Thyroid gland (tissue), 4 donors: ENCODE results near the gene KDELR1. TPM values are rescaled to one million over a fixed set of nuclear protein-coding genes. Genes with fewer than 3 reads are reported as not detected.

Experiments used
- DNase-seq, 2 donors: peaks; one replicate each; pipeline ENCODE4 v3.0.0-alpha.2; 2019
- H3K27ac ChIP-seq, 3 donors: fragments of 200-600 bp; sonication (generic); 1 replicate in 2 of 3; 2 replicates in 1 of 3; pipeline ENCODE4 v1.5.1; 2016 to 2019; ENCODE audit warnings: mild to moderate bottlenecking in 1 of 3, moderate library complexity in 1 of 3
- H3K27me3 ChIP-seq: fragments of 200-600 bp; sonication (generic); one replicate; pipeline ENCODE4 v1.5.1; 2019
- H3K36me3 ChIP-seq, 2 donors: fragments of 200-600 bp; sonication (generic); one replicate each; pipeline ENCODE4 v1.5.1; 2016 to 2019
- H3K4me1 ChIP-seq, 2 donors: fragments of 200-600 bp; sonication (generic); one replicate each; pipeline ENCODE4 v1.5.1; 2017 to 2019
- H3K4me3 ChIP-seq, 3 donors: fragments of 200-600 bp; sonication (generic); replicated peaks in 1 of 3; 1 replicate in 2 of 3; 2 replicates in 1 of 3; pipeline ENCODE4 v1.5.1; 2016; ENCODE audit warnings: mild to moderate bottlenecking in 1 of 3
- H3K9me3 ChIP-seq: fragments of 200-600 bp; sonication (generic); one replicate; pipeline ENCODE4 v1.5.1; 2017
- CTCF ChIP-seq, 6 experiments: fragments of 200-600 bp in 3 of 6; fragments of 450-650 bp in 3 of 6; sonication (generic) in 3 of 6; IDR thresholded peaks; one replicate each; pipeline ENCODE4 v1.5.1; 2016 to 2019; ENCODE audit warnings: antibody characterized with exemption in 6 of 6, mild to moderate bottlenecking in 2 of 6, inconsistent platforms in 1 of 6, moderate library complexity in 1 of 6
- POLR2A ChIP-seq, 2 donors: fragments of 450-650 bp; IDR thresholded peaks; one replicate each; pipeline ENCODE4 v1.6.1; 2017; ENCODE audit warnings: antibody characterized with exemption in 2 of 2, mild to moderate bottlenecking in 2 of 2, moderate library complexity in 1 of 2
- WGBS, 2 donors: methylation state at CpG; one replicate each; pipeline ENCODE4 v1.1.5; 2017; 5-methylcytosine and 5-hydroxymethylcytosine counted together
- intact Hi-C: fragments of 100-400 bp; cut with DNase I; formaldehyde crosslinking; loops from one replicate; pipeline ENCODE4 v1.15.1; 2023
- total RNA-seq, 4 donors: library from RNA; depleted of rRNA; stranded (reverse); fragments of >200 nt; gene quantifications; one replicate each; pipeline ENCODE4 v1.2.3, GENCODE V29; 2016

KDELR1 gene
- total RNA-seq, 4 donors from 2014 or later = 121 to 160 (median 141) TPM

- Histone ChIP-seq H3K36me3 (no peaks in the 10 kb centered on the region), H3K4me1 (no peaks in the 10 kb centered on the region), H3K27ac (no peak overlapping the region), H3K4me3 (no peak overlapping the region), H3K27me3 (peaks cover 9% of the 10 kb centered on the region), H3K9me3 (no peaks in the 10 kb centered on the region)
- DNase-seq = no peak
- no peak for TF ChIP-seq CTCF (IDR thresholded peaks at IDR 0.05)
- TF ChIP-seq POLR2A (IDR thresholded peaks at IDR 0.05) = no peak
- intact Hi-C loops = no loop called here
- WGBS, 2 donors = 73 to 76% methylated on average over 5 of the region's 5 CpGs
These were observed 9.9 kb upstream of the KDELR1 start for GRCh38 chr19:48401287-48401686.

- intact Hi-C loops = no loop called here
- no peaks in the 10 kb centered on the region for H3K36me3 ChIP-seq
- H3K27me3 ChIP-seq = peaks cover 14% of the 10 kb centered on the region
- H3K4me1 ChIP-seq = no peaks in the 10 kb centered on the region
- peak in 1 of 2 donors; percentile 19 for DNase-seq
- H3K4me3 ChIP-seq = no peak overlapping the region
- 38 to 51% methylated on average over 14 of the region's 14 CpGs for WGBS, 2 donors
- peak overlapping the region in 2 of 3 donors; percentile 42 to 74 for H3K27ac ChIP-seq
- TF ChIP-seq POLR2A (IDR thresholded peaks at IDR 0.05) (no peak), CTCF (IDR thresholded peaks at IDR 0.05) (no peak)
- no peaks in the 10 kb centered on the region for H3K9me3 ChIP-seq
These were observed 8.8 kb upstream of the KDELR1 start for GRCh38 chr19:48400018-48400742.

- no peak overlapping the region for H3K27ac ChIP-seq
- H3K4me1 ChIP-seq = peaks cover 4 to 12% of the 10 kb centered on the region in 2 donors
These were observed 7.3 kb upstream of the KDELR1 start for GRCh38 chr19:48398375-48399235.

GRCh38 chr19:48398102-48398374, 6.7 kb upstream of the KDELR1 start:
- no peak overlapping the region for H3K27ac ChIP-seq
- H3K27me3 ChIP-seq = peaks cover 32% of the 10 kb centered on the region
- peaks cover 6 to 14% of the 10 kb centered on the region in 2 donors for H3K4me1 ChIP-seq
- intact Hi-C loops = loop anchor here (10.0 kb wide), 1 partner anchor 47 kb away; the partner anchor contains the start of gene GRWD1
- no peaks in the 10 kb centered on the region for H3K9me3 ChIP-seq
- no peak for DNase-seq
- no peaks in the 10 kb centered on the region for H3K36me3 ChIP-seq
- H3K4me3 ChIP-seq = peak overlapping the region in 1 of 3 donors; percentile 27
- no peak for TF ChIP-seq POLR2A (IDR thresholded peaks at IDR 0.05)
- no peak for TF ChIP-seq CTCF (IDR thresholded peaks at IDR 0.05)
- 4 to 5% methylated on average over 16 to 17 of the region's 17 CpGs for WGBS, 2 donors

More at GRCh38 chr19:48398375-48399235, 7.3 kb upstream of the KDELR1 start:
- Histone ChIP-seq H3K27me3 (peaks cover 29% of the 10 kb centered on the region), H3K36me3 (no peaks in the 10 kb centered on the region), H3K4me3 (peak overlapping the region in 1 of 3 donors; percentile 27), H3K9me3 (no peaks in the 10 kb centered on the region)
- WGBS, 2 donors = 25 to 40% methylated on average over 12 to 20 of the region's 104 CpGs
- intact Hi-C loops = loop anchor here (10.0 kb wide), 1 partner anchor 46 kb away; the partner anchor contains the start of gene GRWD1
- DNase-seq = peak; percentile 50 to 51
- TF ChIP-seq POLR2A (IDR thresholded peaks at IDR 0.05) (no peak), CTCF (IDR thresholded peaks at IDR 0.05) (no peak)
